Transverse colon (tissue), 4 donors: ENCODE measurements around the gene CYTH4. TPM values are rescaled to one million over a fixed set of nuclear protein-coding genes. Genes with fewer than 3 reads are reported as not detected.

Experiments used
- DNase-seq: peaks from one replicate; pipeline ENCODE4 v3.0.0-alpha.2; 2019
- H3K27ac ChIP-seq, 4 donors: fragments of 200-600 bp; sonication (generic); 2 replicates each; pipeline ENCODE4 v1.5.1; 2016 to 2018; ENCODE audit warnings: inconsistent platforms in 4 of 4
- H3K27me3 ChIP-seq: fragments of 200-600 bp; sonication (generic); 2 replicates; pipeline ENCODE4 v1.5.1; 2017; ENCODE audit warnings: inconsistent platforms
- H3K36me3 ChIP-seq, 4 donors: fragments of 200-600 bp; sonication (generic); 2 replicates each; pipeline ENCODE4 v1.5.1; 2017 to 2019; ENCODE audit warnings: inconsistent platforms in 4 of 4
- H3K4me1 ChIP-seq, 4 donors: fragments of 200-600 bp; sonication (generic); 2 replicates each; pipeline ENCODE4 v1.5.1; 2017 to 2020; ENCODE audit warnings: inconsistent platforms in 4 of 4
- H3K4me3 ChIP-seq, 4 donors: fragments of 200-600 bp; sonication (generic); 1 replicate in 1 of 4; 2 replicates in 3 of 4; pipeline versions ENCODE4 v1.5.1 to v1.6.1; 2017 to 2019; ENCODE audit warnings: inconsistent platforms in 4 of 4
- H3K9me3 ChIP-seq, 2 donors: fragments of 200-600 bp; sonication (generic); 2 replicates each; pipeline ENCODE4 v1.5.1; 2017 to 2019; ENCODE audit warnings: inconsistent platforms in 2 of 2
- CTCF ChIP-seq, 5 experiments: fragments of 200-600 bp in 3 of 5; fragments of 450-650 bp in 2 of 5; sonication (generic) in 3 of 5; IDR thresholded peaks; 1 replicate in 2 of 5; 2 replicates in 3 of 5; pipeline ENCODE4 v1.5.1; 2016 to 2017; ENCODE audit warnings: antibody characterized with exemption in 5 of 5, inconsistent platforms in 3 of 5, mild to moderate bottlenecking in 2 of 5, moderate library complexity in 1 of 5
- EP300 ChIP-seq: sonication (generic); formaldehyde crosslinking; IDR thresholded peaks from one replicate; pipeline ENCODE4 v1.6.1; 2017; ENCODE audit warnings: antibody characterized with exemption, low read depth
- POLR2A ChIP-seq: fragments of 450-650 bp; IDR thresholded peaks from one replicate; pipeline ENCODE4 v1.6.1; 2016; ENCODE audit warnings: antibody characterized with exemption, mild to moderate bottlenecking, moderate library complexity
- POLR2AphosphoS5 ChIP-seq, 3 donors: sonication (generic); formaldehyde crosslinking; IDR thresholded peaks; one replicate each; pipeline ENCODE4 v1.6.1; 2016; ENCODE audit warnings: antibody characterized with exemption in 3 of 3
- WGBS, 2 donors: methylation state at CpG; one replicate each; pipeline ENCODE4 v1.1.5; 2018; ENCODE audit warnings: low coverage in 1 of 2; 5-methylcytosine and 5-hydroxymethylcytosine counted together
- in situ Hi-C, 4 donors: fragments of 200-750 bp; cut with MboI; loops; one replicate each; pipeline versions ENCODE4 v1.15.0 to v1.15.1; 2017; ENCODE audit warnings: low sequenced_read_pairs in 3 of 4, low pct_ligation_motif_present in 1 of 4, low pct_unique_long_range_greater_than_20kb in 1 of 4
- intact Hi-C: fragments of 100-400 bp; cut with DNase I; formaldehyde crosslinking; loops from one replicate; pipeline ENCODE4 v1.15.1; 2023; ENCODE audit warnings: low total_unique reads
- total RNA-seq, 4 donors: library from RNA; depleted of rRNA; stranded (reverse); fragments of >200 nt; gene quantifications; one replicate each; pipeline ENCODE4 v1.1.0, GENCODE V29; 2016

CYTH4 gene
- total RNA-seq, 4 donors from 2014 or later = 1.4 to 26.9 (median 10.6) TPM

GRCh38 chr22:37313376-37314314 is 31.3 kb downstream of the CYTH4 start:
- Histone ChIP-seq H3K27me3 (no peaks in the 10 kb centered on the region), H3K4me3 (no peak overlapping the region), H3K27ac (no peak overlapping the region), H3K9me3 (no peaks in the 10 kb centered on the region), H3K36me3 (no peaks in the 10 kb centered on the region), H3K4me1 (peaks cover 0 to 14% (median 1%) of the 10 kb centered on the region in 4 donors)
- TF ChIP-seq POLR2AphosphoS5 (IDR thresholded peaks at IDR 0.05) = no peak
- no peak for TF ChIP-seq EP300
- TF ChIP-seq CTCF (IDR thresholded peaks at IDR 0.05) = no peak
- TF ChIP-seq POLR2A = no peak
- 60 to 65% methylated on average over 10 to 20 of the region's 25 CpGs for WGBS, 2 donors
- in situ Hi-C loops (loop anchor here in 2 of 4 donors (10.0 kb wide), 2 partner anchors 121 to 141 kb away; no protein-coding TSS in a partner anchor), intact Hi-C loops (no loop called here)
- DNase-seq = no peak

- peaks cover 0 to 6% (median 0%) of the 10 kb centered on the region in 4 donors for H3K4me1 ChIP-seq
- no peaks in the 10 kb centered on the region for H3K27me3 ChIP-seq
- H3K27ac ChIP-seq = no peak overlapping the region
- no peaks in the 10 kb centered on the region for H3K36me3 ChIP-seq
- DNase-seq = no peak
- H3K4me3 ChIP-seq = no peak overlapping the region
- in situ Hi-C loops (loop anchor here in 2 of 4 donors (10.0 kb wide), 2 partner anchors 120 to 140 kb away; no protein-coding TSS in a partner anchor), intact Hi-C loops (no loop called here)
- H3K9me3 ChIP-seq = no peaks in the 10 kb centered on the region
- TF ChIP-seq POLR2AphosphoS5 (IDR thresholded peaks at IDR 0.05) (no peak), EP300 (no peak), CTCF (IDR thresholded peaks at IDR 0.05) (no peak), POLR2A (no peak)
- whole genome bisulfite sequencing, 2 donors = 67% methylated on average over 15 of the region's 16 CpGs; no CpG with 5 or more reads in 1 of the 2 donors
These were observed 32.2 kb downstream of the CYTH4 start for GRCh38 chr22:37314315-37315074.

- 50% methylated on average over 6 of the region's 6 CpGs; no CpG with 5 or more reads in 1 of the 2 donors for WGBS, 2 donors
- H3K36me3 ChIP-seq = no peaks in the 10 kb centered on the region
- no peak for DNase-seq
- in situ Hi-C loops = loop anchor here in 2 of 4 donors (10.0 kb wide), 2 partner anchors 118 to 138 kb away; no protein-coding TSS in a partner anchor
- no peaks in the 10 kb centered on the region for H3K4me1 ChIP-seq
- H3K4me3 ChIP-seq = no peak overlapping the region
- no peaks in the 10 kb centered on the region for H3K9me3 ChIP-seq
- TF ChIP-seq EP300 = no peak
- no peak for TF ChIP-seq POLR2AphosphoS5 (IDR thresholded peaks at IDR 0.05)
- TF ChIP-seq CTCF (IDR thresholded peaks at IDR 0.05) = no peak
- no peak for TF ChIP-seq POLR2A
- no peaks in the 10 kb centered on the region for H3K27me3 ChIP-seq
- no peak overlapping the region for H3K27ac ChIP-seq
- intact Hi-C loops = loop anchor here (2.0 kb wide), 1 partner anchor 140 kb away; no protein-coding TSS in a partner anchor
These were observed 34.1 kb downstream of the CYTH4 start for GRCh38 chr22:37316405-37316804.
